ENCODE data around the gene EID2B. TPM values are rescaled to one million over a fixed set of nuclear protein-coding genes. Genes with fewer than 3 reads are reported as not detected.

The EID2B gene
- total RNA-seq, 2 donors from 2014 or later = 2.4 to 2.9 TPM

Other genes starting within 250 kb of the EID2B start
- gene IFNL1, start 236.4 kb downstream of the EID2B start, total RNA-seq = not detected
- under 1 TPM; 0.29 to 0.32 TPM for gene LRFN1, start 212.0 kb downstream of the EID2B start, total RNA-seq
- 10 to 100 TPM; 35.0 to 48.4 TPM for gene GMFG, start 196.8 kb downstream of the EID2B start, total RNA-seq
- 100 to 1,000 TPM in 1 of 2 donors, 10 to 100 TPM in 1; 74.5 to 119 TPM for gene SAMD4B, start 190.4 kb downstream of the EID2B start, total RNA-seq
- 10 to 100 TPM; 26.0 to 28.5 TPM for gene PAF1, start 141.7 kb downstream of the EID2B start, total RNA-seq
- 10 to 100 TPM; 32.7 to 33.3 TPM for gene MED29, start 141.5 kb downstream of the EID2B start, total RNA-seq
- gene ZFP36, start 126.0 kb downstream of the EID2B start, total RNA-seq = 100 to 1,000 TPM; 258 to 509 TPM
- gene PLEKHG2, start 120.2 kb downstream of the EID2B start, total RNA-seq = 10 to 100 TPM; 38.1 to 48.6 TPM
- 1,000 to 10,000 TPM; 1,159 to 1,295 TPM for gene RPS16, start 96.9 kb downstream of the EID2B start, total RNA-seq
- 10 to 100 TPM; 67.0 to 74.9 TPM for gene SUPT5H, start 87.3 kb downstream of the EID2B start, total RNA-seq
- 10 to 100 TPM; 44.5 to 45.5 TPM for gene TIMM50, start 52.0 kb downstream of the EID2B start, total RNA-seq
- not detected for gene DLL3, start 33.9 kb downstream of the EID2B start, total RNA-seq
- not detected for gene SELENOV, start 17.7 kb downstream of the EID2B start, total RNA-seq
- gene EID2, start 7.3 kb upstream of the EID2B start, total RNA-seq = 10 to 100 TPM; 12.9 to 13.0 TPM
- not detected for gene LGALS13, start 69.7 kb upstream of the EID2B start, total RNA-seq
- gene LGALS16, start 123.1 kb upstream of the EID2B start, total RNA-seq = not detected
- not detected for gene LGALS14, start 171.6 kb upstream of the EID2B start, total RNA-seq
- gene CLC, start 205.2 kb upstream of the EID2B start, total RNA-seq = not detected
- not detected for gene LEUTX, start 246.0 kb upstream of the EID2B start, total RNA-seq